ENCODE results near the gene PDE6G.

GRCh38 chr17:81647640-81648012 lies 8.7 kb downstream of the PDE6G start:
- TF ChIP-seq CTCF (IDR thresholded peaks at IDR 0.05; ENCODE audit: poor library complexity) (no peak), EZH2 (IDR thresholded peaks at IDR 0.05; ENCODE audit: borderline replicate concordance) (no peak)

All from hepatocyte (in vitro differentiated cells).